Measurements from ENCODE around the gene SPNS2. TPM values are rescaled to one million over a fixed set of nuclear protein-coding genes. Genes with fewer than 3 reads are reported as not detected.

SPNS2 gene
- total RNA-seq, 3 donors from 2014 or later = 9.2 to 24.5 (median 11.0) TPM

GRCh38 chr17:4487820-4488716 is 10.6 kb upstream of the SPNS2 start:
- peaks cover 12% of the 10 kb centered on the region for H3K4me1 ChIP-seq (ENCODE audit: low read depth)
- TF ChIP-seq, protein P1, sequence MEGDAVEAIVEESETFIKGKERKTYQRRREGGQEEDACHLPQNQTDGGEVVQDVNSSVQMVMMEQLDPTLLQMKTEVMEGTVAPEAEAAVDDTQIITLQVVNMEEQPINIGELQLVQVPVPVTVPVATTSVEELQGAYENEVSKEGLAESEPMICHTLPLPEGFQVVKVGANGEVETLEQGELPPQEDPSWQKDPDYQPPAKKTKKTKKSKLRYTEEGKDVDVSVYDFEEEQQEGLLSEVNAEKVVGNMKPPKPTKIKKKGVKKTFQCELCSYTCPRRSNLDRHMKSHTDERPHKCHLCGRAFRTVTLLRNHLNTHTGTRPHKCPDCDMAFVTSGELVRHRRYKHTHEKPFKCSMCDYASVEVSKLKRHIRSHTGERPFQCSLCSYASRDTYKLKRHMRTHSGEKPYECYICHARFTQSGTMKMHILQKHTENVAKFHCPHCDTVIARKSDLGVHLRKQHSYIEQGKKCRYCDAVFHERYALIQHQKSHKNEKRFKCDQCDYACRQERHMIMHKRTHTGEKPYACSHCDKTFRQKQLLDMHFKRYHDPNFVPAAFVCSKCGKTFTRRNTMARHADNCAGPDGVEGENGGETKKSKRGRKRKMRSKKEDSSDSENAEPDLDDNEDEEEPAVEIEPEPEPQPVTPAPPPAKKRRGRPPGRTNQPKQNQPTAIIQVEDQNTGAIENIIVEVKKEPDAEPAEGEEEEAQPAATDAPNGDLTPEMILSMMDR (IDR thresholded peaks at IDR 0.05) = no peak
- intact Hi-C loops (cut with DNase I, micrococcal nuclease) = no loop called here
- ATAC-seq (no peak), DNase-seq (no peak)
- H3K4me3 ChIP-seq = no peak overlapping the region
- H3K9me3 ChIP-seq = no peaks in the 10 kb centered on the region
- H3K36me3 ChIP-seq (ENCODE audit: low read depth) = no peaks in the 10 kb centered on the region

- ATAC-seq (no peak), DNase-seq (no peak)
- no peaks in the 10 kb centered on the region for H3K9me3 ChIP-seq
- H3K36me3 ChIP-seq (ENCODE audit: low read depth) = no peaks in the 10 kb centered on the region
- no peak overlapping the region for H3K4me3 ChIP-seq
- peaks cover 12% of the 10 kb centered on the region for H3K4me1 ChIP-seq (ENCODE audit: low read depth)
- intact Hi-C loops (cut with DNase I, micrococcal nuclease) = no loop called here
- TF ChIP-seq, protein P1 (IDR thresholded peaks at IDR 0.05) = no peak
These were observed 9.6 kb upstream of the SPNS2 start for GRCh38 chr17:4488989-4489595.

DNA sequence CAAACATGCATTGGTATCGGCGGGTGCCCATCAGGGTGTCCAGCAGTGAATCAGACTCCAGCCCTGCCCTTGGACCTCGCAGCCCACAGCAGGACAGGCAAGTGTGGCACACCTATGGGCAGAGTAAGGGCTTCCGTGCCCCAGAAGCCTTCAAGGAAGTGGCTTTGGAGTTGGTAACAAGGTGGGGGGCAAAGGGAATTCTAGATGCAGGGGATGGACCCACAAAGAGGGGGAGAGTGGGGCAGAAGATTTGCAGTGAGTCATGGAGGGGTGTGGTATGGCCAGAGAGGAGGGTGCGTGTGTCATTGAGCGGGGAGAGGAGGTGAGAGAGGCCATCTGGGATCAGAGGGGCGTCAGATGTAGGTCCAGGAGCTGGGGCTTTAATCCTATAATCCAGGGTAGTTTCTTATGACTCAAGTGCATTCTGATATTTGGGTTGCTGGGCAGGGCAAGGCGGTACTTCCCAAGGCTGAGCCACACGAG is 8.5 kb upstream of the SPNS2 start:
- intact Hi-C loops (cut with DNase I, micrococcal nuclease) = no loop called here
- TF ChIP-seq, protein P1 (IDR thresholded peaks at IDR 0.05) = no peak
- no peaks in the 10 kb centered on the region for H3K36me3 ChIP-seq (ENCODE audit: low read depth)
- ATAC-seq = peak; percentile 20
- H3K9me3 ChIP-seq = no peaks in the 10 kb centered on the region
- H3K4me1 ChIP-seq (ENCODE audit: low read depth) = peaks cover 12% of the 10 kb centered on the region
- no peak overlapping the region for H3K4me3 ChIP-seq
- no peak for DNase-seq

GRCh38 chr17:4490637-4491061 is 8.0 kb upstream of the SPNS2 start:
- TF ChIP-seq, protein P1 (IDR thresholded peaks at IDR 0.05) = no peak
- DNase-seq (no peak), ATAC-seq (no peak)
- Histone ChIP-seq H3K36me3 (ENCODE audit: low read depth) (no peaks in the 10 kb centered on the region), H3K9me3 (no peaks in the 10 kb centered on the region), H3K4me3 (no peak overlapping the region), H3K4me1 (ENCODE audit: low read depth) (peaks cover 12% of the 10 kb centered on the region)
- intact Hi-C loops (cut with DNase I, micrococcal nuclease) = no loop called here

DNA sequence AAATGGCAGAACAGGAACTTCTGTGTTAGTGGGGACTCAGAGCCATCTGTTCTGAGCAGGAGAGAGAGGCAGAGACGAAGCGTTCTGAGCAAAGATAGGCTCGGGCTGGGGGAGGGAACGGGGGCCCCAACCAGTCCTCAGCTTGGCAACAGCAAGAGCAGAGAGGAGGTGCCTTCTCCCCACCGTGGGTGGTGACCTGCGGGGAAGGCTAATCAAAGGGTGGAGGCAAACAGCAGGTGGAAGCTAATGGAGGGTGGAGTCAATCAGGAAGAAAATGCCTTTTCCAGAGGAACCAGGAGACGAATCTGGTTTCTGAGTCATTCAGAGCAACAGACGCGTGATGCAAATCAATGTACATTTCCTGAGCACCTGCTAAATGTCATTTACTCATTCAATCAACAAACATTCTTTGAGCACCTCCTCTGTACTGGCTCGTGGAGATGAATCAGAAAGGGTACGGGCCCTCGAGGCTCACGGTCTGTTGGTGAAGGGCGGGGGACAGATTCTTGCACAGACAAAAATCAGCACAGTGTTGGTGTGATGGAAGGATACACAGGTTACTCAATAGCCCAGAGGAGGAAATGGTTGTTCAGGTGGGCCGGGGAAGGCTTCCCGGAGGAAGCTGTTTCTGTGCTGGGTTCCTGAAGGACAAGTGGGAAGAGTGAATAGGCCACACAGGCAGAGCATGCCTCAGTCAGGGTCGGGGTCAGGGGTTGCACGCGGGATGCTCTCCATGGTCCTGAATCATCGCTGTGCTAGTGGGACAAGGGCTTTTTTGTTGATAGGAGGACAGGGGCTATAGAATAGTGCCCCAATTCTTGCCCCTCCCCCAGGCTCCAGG is 5.7 kb upstream of the SPNS2 start:
- peak; percentile 85 for ATAC-seq
- H3K4me3 ChIP-seq = no peak overlapping the region
- H3K36me3 ChIP-seq (ENCODE audit: low read depth) = no peaks in the 10 kb centered on the region
- DNase-seq = peak; percentile 72 to 85 (median 75)
- TF ChIP-seq, protein P1 (IDR thresholded peaks at IDR 0.05) = no peak
- peaks cover 12% of the 10 kb centered on the region for H3K4me1 ChIP-seq (ENCODE audit: low read depth)
- intact Hi-C loops (cut with DNase I, micrococcal nuclease) = no loop called here
- H3K9me3 ChIP-seq = no peaks in the 10 kb centered on the region
